ENCODE results near the gene PRKCZ. TPM values are rescaled to one million over a fixed set of nuclear protein-coding genes. Genes with fewer than 3 reads are reported as not detected.

The PRKCZ gene
- total and polyA plus RNA-seq, 9 of the 15 experiments (the other 6 are each of a cell fraction or from before 2014, with no cell fraction given), result 0.07 to 3.1 (median 1.3) TPM

DNA sequence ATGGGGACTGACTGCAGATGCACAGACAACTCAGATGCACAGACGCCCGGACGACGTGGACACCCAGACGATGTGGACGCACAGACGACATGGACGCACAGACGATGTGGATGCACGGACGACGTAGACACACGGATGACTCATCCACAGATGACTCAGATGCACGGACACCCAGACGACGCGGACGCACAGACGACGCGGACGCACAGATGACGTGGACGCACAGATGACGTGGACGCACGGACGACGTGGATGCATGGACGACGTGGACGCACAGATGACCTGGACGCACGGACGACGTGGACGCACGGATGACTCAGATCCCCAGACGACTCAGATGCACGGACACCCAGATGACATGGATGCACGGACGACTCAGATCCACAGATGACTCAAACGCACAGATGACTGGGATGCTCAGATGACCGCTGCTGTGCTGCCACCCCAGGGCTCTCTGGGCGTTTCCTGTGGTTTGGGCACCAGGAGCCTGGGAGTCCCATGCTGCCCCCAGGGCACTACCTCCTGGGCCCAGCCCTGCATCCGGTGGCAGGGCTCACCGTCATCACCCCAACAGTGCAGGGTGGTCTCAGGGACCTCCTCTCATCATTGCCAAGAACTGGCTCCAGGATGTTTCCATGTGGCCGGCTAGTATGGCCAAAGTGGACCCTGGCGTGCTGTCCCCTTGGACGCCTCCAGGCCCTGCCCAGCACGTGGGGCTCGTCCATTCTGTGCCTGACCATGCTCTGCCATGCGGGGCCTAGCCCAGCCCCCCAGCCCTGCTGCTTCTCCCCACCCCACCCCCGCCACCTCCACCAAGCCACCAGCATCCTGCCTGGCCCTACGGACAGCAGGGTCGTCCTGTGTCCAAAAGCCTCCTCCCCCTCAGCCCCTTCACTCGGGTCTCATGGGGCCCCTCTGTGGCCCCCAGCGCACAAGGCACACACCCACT is 130.4 kb downstream of the PRKCZ start (continued):
- TF ChIP-seq, protein P1, sequence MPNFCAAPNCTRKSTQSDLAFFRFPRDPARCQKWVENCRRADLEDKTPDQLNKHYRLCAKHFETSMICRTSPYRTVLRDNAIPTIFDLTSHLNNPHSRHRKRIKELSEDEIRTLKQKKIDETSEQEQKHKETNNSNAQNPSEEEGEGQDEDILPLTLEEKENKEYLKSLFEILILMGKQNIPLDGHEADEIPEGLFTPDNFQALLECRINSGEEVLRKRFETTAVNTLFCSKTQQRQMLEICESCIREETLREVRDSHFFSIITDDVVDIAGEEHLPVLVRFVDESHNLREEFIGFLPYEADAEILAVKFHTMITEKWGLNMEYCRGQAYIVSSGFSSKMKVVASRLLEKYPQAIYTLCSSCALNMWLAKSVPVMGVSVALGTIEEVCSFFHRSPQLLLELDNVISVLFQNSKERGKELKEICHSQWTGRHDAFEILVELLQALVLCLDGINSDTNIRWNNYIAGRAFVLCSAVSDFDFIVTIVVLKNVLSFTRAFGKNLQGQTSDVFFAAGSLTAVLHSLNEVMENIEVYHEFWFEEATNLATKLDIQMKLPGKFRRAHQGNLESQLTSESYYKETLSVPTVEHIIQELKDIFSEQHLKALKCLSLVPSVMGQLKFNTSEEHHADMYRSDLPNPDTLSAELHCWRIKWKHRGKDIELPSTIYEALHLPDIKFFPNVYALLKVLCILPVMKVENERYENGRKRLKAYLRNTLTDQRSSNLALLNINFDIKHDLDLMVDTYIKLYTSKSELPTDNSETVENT (CRISPR knock-in tag; IDR thresholded peaks at IDR 0.05), result no peak
- peak; percentile 58; the same call in 1 of the 2 replicates for TF ChIP-seq PHF8 (IDR thresholded peaks at IDR 0.05; ENCODE audit: borderline replicate concordance, low read length)
- no peak for TF ChIP-seq KDM5B (IDR thresholded peaks at IDR 0.05; ENCODE audit: insufficient replicate concordance, low read depth, low read length)
- TF ChIP-seq, protein P2, sequence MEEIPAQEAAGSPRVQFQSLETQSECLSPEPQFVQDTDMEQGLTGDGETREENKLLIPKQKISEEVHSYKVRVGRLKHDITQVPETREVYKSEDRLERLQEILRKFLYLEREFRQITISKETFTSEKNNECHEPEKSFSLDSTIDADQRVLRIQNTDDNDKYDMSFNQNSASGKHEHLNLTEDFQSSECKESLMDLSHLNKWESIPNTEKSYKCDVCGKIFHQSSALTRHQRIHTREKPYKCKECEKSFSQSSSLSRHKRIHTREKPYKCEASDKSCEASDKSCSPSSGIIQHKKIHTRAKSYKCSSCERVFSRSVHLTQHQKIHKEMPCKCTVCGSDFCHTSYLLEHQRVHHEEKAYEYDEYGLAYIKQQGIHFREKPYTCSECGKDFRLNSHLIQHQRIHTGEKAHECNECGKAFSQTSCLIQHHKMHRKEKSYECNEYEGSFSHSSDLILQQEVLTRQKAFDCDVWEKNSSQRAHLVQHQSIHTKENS (CRISPR knock-in tag; IDR thresholded peaks at IDR 0.05), result no peak
- no peak for TF ChIP-seq ZFPM2 (CRISPR knock-in tag; IDR thresholded peaks at IDR 0.05)
- TF ChIP-seq, protein P3, sequence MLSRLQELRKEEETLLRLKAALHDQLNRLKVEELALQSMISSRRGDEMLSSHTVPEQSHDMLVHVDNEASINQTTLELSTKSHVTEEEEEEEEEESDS (CRISPR knock-in tag; IDR thresholded peaks at IDR 0.05), result no peak
- no peak for TF ChIP-seq ZNF41 (CRISPR knock-in tag; conservative IDR thresholded peaks at IDR 0.05)
- no peak for TF ChIP-seq ZNF699 (CRISPR knock-in tag; IDR thresholded peaks at IDR 0.05; ENCODE audit: insufficient replicate concordance)
- no peak for TF ChIP-seq SLC30A9 (CRISPR knock-in tag; IDR thresholded peaks at IDR 0.05)
- TF ChIP-seq, protein P4, sequence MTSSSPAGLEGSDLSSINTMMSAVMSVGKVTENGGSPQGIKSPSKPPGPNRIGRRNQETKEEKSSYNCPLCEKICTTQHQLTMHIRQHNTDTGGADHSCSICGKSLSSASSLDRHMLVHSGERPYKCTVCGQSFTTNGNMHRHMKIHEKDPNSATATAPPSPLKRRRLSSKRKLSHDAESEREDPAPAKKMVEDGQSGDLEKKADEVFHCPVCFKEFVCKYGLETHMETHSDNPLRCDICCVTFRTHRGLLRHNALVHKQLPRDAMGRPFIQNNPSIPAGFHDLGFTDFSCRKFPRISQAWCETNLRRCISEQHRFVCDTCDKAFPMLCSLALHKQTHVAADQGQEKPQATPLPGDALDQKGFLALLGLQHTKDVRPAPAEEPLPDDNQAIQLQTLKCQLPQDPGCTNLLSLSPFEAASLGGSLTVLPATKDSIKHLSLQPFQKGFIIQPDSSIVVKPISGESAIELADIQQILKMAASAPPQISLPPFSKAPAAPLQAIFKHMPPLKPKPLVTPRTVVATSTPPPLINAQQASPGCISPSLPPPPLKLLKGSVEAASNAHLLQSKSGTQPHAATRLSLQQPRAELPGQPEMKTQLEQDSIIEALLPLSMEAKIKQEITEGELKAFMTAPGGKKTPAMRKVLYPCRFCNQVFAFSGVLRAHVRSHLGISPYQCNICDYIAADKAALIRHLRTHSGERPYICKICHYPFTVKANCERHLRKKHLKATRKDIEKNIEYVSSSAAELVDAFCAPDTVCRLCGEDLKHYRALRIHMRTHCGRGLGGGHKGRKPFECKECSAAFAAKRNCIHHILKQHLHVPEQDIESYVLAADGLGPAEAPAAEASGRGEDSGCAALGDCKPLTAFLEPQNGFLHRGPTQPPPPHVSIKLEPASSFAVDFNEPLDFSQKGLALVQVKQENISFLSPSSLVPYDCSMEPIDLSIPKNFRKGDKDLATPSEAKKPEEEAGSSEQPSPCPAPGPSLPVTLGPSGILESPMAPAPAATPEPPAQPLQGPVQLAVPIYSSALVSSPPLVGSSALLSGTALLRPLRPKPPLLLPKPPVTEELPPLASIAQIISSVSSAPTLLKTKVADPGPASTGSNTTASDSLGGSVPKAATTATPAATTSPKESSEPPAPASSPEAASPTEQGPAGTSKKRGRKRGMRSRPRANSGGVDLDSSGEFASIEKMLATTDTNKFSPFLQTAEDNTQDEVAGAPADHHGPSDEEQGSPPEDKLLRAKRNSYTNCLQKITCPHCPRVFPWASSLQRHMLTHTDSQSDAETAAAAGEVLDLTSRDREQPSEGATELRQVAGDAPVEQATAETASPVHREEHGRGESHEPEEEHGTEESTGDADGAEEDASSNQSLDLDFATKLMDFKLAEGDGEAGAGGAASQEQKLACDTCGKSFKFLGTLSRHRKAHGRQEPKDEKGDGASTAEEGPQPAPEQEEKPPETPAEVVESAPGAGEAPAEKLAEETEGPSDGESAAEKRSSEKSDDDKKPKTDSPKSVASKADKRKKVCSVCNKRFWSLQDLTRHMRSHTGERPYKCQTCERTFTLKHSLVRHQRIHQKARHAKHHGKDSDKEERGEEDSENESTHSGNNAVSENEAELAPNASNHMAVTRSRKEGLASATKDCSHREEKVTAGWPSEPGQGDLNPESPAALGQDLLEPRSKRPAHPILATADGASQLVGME (CRISPR knock-in tag; IDR thresholded peaks at IDR 0.05), result no peak
- TF ChIP-seq NFRKB (IDR thresholded peaks at IDR 0.05; ENCODE audit: low read depth), result peak; percentile 32
- TF ChIP-seq, protein P5, sequence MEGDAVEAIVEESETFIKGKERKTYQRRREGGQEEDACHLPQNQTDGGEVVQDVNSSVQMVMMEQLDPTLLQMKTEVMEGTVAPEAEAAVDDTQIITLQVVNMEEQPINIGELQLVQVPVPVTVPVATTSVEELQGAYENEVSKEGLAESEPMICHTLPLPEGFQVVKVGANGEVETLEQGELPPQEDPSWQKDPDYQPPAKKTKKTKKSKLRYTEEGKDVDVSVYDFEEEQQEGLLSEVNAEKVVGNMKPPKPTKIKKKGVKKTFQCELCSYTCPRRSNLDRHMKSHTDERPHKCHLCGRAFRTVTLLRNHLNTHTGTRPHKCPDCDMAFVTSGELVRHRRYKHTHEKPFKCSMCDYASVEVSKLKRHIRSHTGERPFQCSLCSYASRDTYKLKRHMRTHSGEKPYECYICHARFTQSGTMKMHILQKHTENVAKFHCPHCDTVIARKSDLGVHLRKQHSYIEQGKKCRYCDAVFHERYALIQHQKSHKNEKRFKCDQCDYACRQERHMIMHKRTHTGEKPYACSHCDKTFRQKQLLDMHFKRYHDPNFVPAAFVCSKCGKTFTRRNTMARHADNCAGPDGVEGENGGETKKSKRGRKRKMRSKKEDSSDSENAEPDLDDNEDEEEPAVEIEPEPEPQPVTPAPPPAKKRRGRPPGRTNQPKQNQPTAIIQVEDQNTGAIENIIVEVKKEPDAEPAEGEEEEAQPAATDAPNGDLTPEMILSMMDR (IDR thresholded peaks at IDR 0.05 in 2 of 3, conservative IDR thresholded peaks at IDR 0.05 in 1 of 3; ENCODE audit: insufficient read depth in 2 of 3, low read depth in 1 of 3, low read length in 3 of 3), result 0 out of 6 replicates have a peak, but pooled peaks of 1 of the 3 experiments have one; percentile 8
- no peak for TF ChIP-seq CCAR2 (IDR thresholded peaks at IDR 0.05; ENCODE audit: low read depth, low read length)
- no peak for TF ChIP-seq ZSCAN32 (CRISPR knock-in tag; IDR thresholded peaks at IDR 0.05)
